DOHH2 (cell line): ENCODE results near the gene MSI1.

Source experiments
- H3F3A ChIP-seq: fragments of 200-600 bp; sonication (generic), shearing (Covaris generic); 2 replicates; pipeline ENCODE4 v1.6.0; 2016; ENCODE audit warnings: antibody characterized with exemption, mild to moderate bottlenecking; ENCODE audit not compliant: control insufficient read depth, insufficient read depth
- H3K27ac ChIP-seq: fragments of 200-600 bp; sonication (generic); 2 replicates; pipeline ENCODE4 v1.5.1; 2014; ENCODE audit warnings: low read depth, mild to moderate bottlenecking, low read length, moderate library complexity
- H3K27me3 ChIP-seq: fragments of 200-600 bp; sonication (generic); 2 replicates; pipeline ENCODE4 v1.6.1; 2014; ENCODE audit warnings: mild to moderate bottlenecking, low read length, mixed read lengths; ENCODE audit not compliant: control insufficient read depth
- H3K36me3 ChIP-seq: fragments of 200-600 bp; sonication (generic); 2 replicates; pipeline ENCODE4 v1.6.1; 2014; ENCODE audit warnings: mild to moderate bottlenecking, low read length, moderate library complexity, mixed read lengths; ENCODE audit not compliant: control insufficient read depth
- H3K4me1 ChIP-seq: fragments of 200-600 bp; sonication (generic); 2 replicates; pipeline ENCODE4 v1.6.1; 2014; ENCODE audit warnings: mild to moderate bottlenecking, low read length, mixed read lengths; ENCODE audit not compliant: control insufficient read depth
- H3K4me2 ChIP-seq: fragments of 200-600 bp; sonication (generic); 2 replicates; pipeline ENCODE4 v1.6.0; 2014; ENCODE audit warnings: mild to moderate bottlenecking, low read length, moderate library complexity
- H3K4me3 ChIP-seq: fragments of 200-600 bp; sonication (generic); 2 replicates; pipeline ENCODE4 v1.5.1; 2014; ENCODE audit warnings: mild to moderate bottlenecking, low read length, mixed read lengths
- H3K79me2 ChIP-seq: fragments of 200-600 bp; sonication (generic); 2 replicates; pipeline ENCODE4 v1.6.1; 2014; ENCODE audit warnings: mild to moderate bottlenecking, low read length, mixed read lengths; ENCODE audit not compliant: control insufficient read depth
- H3K9me2 ChIP-seq: fragments of 200-600 bp; sonication (generic); replicated peaks from 2 replicates; pipeline ENCODE4 v1.6.1; 2014; ENCODE audit warnings: mild to moderate bottlenecking, low read length, mixed read lengths; ENCODE audit not compliant: control insufficient read depth
- H3K9me3 ChIP-seq: fragments of 200-600 bp; sonication (generic); 2 replicates; pipeline ENCODE4 v1.6.1; 2014; ENCODE audit warnings: antibody characterized with exemption, low read length, mixed read lengths; ENCODE audit not compliant: control insufficient read depth, insufficient read depth
- H4K20me1 ChIP-seq: fragments of 200-600 bp; sonication (generic); 2 replicates; pipeline ENCODE4 v1.6.0; 2014; ENCODE audit warnings: low read depth, mild to moderate bottlenecking, antibody characterized with exemption, low read length, moderate library complexity; ENCODE audit not compliant: control insufficient read depth, insufficient read depth
- EZH2phosphoT487 ChIP-seq: fragments of 200-600 bp; sonication (generic); IDR thresholded peaks from 2 replicates; pipeline ENCODE4 v1.6.1; 2017; ENCODE audit warnings: borderline replicate concordance, mild to moderate bottlenecking, antibody characterized with exemption, low read length, moderate library complexity, mixed read lengths
- TF ChIP-seq, protein P1 (sequence below): fragments of 200-600 bp; sonication (generic); IDR thresholded peaks from one replicate; pipeline ENCODE4 v1.5.1; 2014; ENCODE audit warnings: antibody characterized with exemption, mild to moderate bottlenecking, low read depth, low read length; ENCODE audit not compliant: poor library complexity, severe bottlenecking

Gene MSI1

DNA sequence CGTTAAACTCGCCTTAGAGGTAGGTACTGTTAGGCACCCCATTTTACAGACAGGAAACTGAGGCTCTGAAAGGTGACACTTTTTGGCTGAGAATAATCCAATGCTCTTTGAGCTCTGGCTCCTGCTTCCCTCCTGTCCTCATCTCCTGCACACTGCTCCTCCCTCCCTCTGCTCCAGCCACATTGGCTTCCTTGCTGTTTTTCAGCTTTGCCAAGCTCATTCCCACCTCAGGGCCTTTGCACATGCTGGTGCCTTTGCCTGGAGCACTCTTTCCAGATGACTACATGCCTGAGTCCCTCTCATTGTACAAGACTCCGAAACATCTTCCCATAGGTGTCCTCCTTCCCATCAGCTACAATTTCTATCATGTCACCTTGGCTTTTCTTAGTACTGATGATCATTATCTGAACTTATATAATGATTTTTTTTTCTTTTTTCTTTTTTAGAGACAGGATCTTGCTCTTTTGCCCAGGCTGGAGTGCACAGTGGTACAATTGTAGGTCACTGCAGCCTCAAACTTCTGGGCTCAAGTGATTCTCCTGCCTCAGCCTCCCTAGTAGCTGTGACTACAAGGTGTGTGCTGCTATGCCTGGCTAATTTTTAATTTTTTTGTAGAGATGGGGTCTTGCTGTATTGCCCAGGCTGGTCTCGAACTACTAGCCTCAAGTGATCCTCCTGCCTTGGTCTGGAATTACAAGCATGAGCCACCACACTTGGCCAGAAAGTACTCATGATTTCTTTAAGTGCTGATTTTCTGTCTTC is 15.2 kb downstream of the MSI1 start:
- Histone ChIP-seq H3K27me3 (no peaks in the 10 kb centered on the region), H3K4me1 (no peaks in the 10 kb centered on the region), H3F3A (no peaks in the 10 kb centered on the region), H3K36me3 (no peaks in the 10 kb centered on the region), H4K20me1 (no peaks in the 10 kb centered on the region), H3K27ac (no peak overlapping the region), H3K79me2 (no peaks in the 10 kb centered on the region), H3K4me3 (no peak overlapping the region), H3K4me2 (no peak overlapping the region), H3K9me2 (no peaks in the 10 kb centered on the region), H3K9me3 (no peaks in the 10 kb centered on the region)
- TF ChIP-seq, protein P1, sequence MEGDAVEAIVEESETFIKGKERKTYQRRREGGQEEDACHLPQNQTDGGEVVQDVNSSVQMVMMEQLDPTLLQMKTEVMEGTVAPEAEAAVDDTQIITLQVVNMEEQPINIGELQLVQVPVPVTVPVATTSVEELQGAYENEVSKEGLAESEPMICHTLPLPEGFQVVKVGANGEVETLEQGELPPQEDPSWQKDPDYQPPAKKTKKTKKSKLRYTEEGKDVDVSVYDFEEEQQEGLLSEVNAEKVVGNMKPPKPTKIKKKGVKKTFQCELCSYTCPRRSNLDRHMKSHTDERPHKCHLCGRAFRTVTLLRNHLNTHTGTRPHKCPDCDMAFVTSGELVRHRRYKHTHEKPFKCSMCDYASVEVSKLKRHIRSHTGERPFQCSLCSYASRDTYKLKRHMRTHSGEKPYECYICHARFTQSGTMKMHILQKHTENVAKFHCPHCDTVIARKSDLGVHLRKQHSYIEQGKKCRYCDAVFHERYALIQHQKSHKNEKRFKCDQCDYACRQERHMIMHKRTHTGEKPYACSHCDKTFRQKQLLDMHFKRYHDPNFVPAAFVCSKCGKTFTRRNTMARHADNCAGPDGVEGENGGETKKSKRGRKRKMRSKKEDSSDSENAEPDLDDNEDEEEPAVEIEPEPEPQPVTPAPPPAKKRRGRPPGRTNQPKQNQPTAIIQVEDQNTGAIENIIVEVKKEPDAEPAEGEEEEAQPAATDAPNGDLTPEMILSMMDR = no peak
- TF ChIP-seq EZH2phosphoT487 = no peak

DNA sequence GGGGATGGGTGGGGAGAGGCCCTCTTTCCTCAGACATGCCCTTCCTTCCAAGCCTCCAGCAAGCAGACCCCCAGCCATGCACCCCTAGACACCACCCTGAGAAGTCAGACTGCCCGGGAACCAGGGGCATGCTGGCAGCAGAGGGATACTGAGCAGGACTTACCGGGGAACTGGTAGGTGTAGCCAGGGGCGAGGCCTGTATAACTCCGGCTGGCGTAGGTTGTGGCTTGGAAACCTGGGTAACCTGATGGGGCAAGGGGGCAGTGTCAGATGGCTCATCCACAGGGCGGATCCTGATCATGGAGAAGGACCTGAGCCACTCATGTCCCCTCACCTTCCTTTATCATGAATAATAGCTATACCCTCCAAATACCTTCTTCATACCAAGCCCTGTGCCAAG is 15.8 kb downstream of the MSI1 start:
- H3K27me3 ChIP-seq = no peaks in the 10 kb centered on the region
- H3F3A ChIP-seq = no peaks in the 10 kb centered on the region
- no peaks in the 10 kb centered on the region for H3K9me2 ChIP-seq
- no peaks in the 10 kb centered on the region for H3K79me2 ChIP-seq
- no peaks in the 10 kb centered on the region for H3K4me1 ChIP-seq
- H4K20me1 ChIP-seq = no peaks in the 10 kb centered on the region
- no peak overlapping the region for H3K27ac ChIP-seq
- H3K36me3 ChIP-seq = no peaks in the 10 kb centered on the region
- H3K4me2 ChIP-seq = no peak overlapping the region
- H3K9me3 ChIP-seq = no peaks in the 10 kb centered on the region
- H3K4me3 ChIP-seq = no peak overlapping the region
- TF ChIP-seq, protein P1 = no peak
- TF ChIP-seq EZH2phosphoT487 = no peak

DNA sequence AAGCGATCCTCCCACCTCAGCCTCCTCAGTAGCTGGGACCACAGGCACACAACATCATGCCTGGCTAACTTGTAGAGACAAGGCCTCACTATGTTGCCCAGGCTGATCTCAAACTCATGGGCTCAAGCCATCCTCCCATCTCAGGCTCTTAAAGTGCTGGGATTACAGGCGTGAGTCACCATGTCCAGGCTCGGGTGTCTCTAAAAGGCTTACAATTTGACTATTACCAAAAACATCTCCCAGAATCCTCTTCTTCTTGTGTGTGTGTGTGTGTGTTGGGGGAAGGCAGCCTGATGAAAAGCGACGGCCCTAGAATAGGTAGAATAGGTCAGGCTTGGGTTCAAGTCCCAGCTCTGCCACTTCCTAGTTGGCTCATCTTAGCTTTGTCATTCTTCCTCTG is 16.8 kb downstream of the MSI1 start:
- no peak overlapping the region for H3K4me2 ChIP-seq
- no peaks in the 10 kb centered on the region for H3K36me3 ChIP-seq
- H3K9me2 ChIP-seq = no peaks in the 10 kb centered on the region
- no peak overlapping the region for H3K4me3 ChIP-seq
- H3K27me3 ChIP-seq = no peaks in the 10 kb centered on the region
- H3K27ac ChIP-seq = no peak overlapping the region
- H3K4me1 ChIP-seq = no peaks in the 10 kb centered on the region
- no peaks in the 10 kb centered on the region for H4K20me1 ChIP-seq
- no peaks in the 10 kb centered on the region for H3K79me2 ChIP-seq
- TF ChIP-seq EZH2phosphoT487 = no peak
- TF ChIP-seq, protein P1 = no peak
- H3K9me3 ChIP-seq = no peaks in the 10 kb centered on the region
- H3F3A ChIP-seq = no peaks in the 10 kb centered on the region
